HFFc6 (cell line): ENCODE measurements around the gene RNF223. TPM values are rescaled to one million over a fixed set of nuclear protein-coding genes. Genes with fewer than 3 reads are reported as not detected.
"Not testable (repeated sequence)": the region's sequence is repeated elsewhere in the genome, so short reads cannot be mapped to it uniquely, and the experiment has no call there.

Experiments
- DNase-seq: peaks from one replicate; pipeline ENCODE4 v3.0.0-alpha.2; 2018
- H3K27ac Mint-ChIP-seq: 2 replicates; pipeline ENCODE4 v1.8.0; 2020; ENCODE audit warnings: mild to moderate bottlenecking, mixed read lengths
- H3K27me3 Mint-ChIP-seq: 2 replicates; pipeline ENCODE4 v1.8.0; 2021; ENCODE audit warnings: mild to moderate bottlenecking, moderate library complexity, mixed read lengths; ENCODE audit not compliant: insufficient read depth
- H3K36me3 Mint-ChIP-seq: 2 replicates; pipeline ENCODE4 v1.8.0; 2021; ENCODE audit warnings: low read depth, mixed read lengths
- H3K4me1 Mint-ChIP-seq: 2 replicates; pipeline ENCODE4 v1.8.0; 2020; ENCODE audit warnings: low read depth, mixed read lengths
- H3K4me3 Mint-ChIP-seq: 2 replicates; pipeline ENCODE4 v1.8.0; 2020; ENCODE audit warnings: mild to moderate bottlenecking, moderate library complexity, mixed read lengths
- H3K9me3 Mint-ChIP-seq: 2 replicates; pipeline ENCODE4 v1.8.0; 2020; ENCODE audit warnings: mild to moderate bottlenecking, mixed read lengths
- total RNA-seq, 6 experiments: library from RNA; stranded (reverse); fragmentation: NEBNext Ultra II Directional; extraction: Animal tissue kit (Norgen Biotek cat#: 25700); gene quantifications; 2 replicates in 1 of 6; 3 replicates in 5 of 6; pipeline ENCODE4 v1.2.3, GENCODE V29; 2021
- TF ChIP-seq, protein P1 (sequence below): fragments of 200-600 bp; sonication (generic); IDR thresholded peaks from 2 replicates; pipeline ENCODE4 v1.5.0; 2021; ENCODE audit warnings: antibody characterized with exemption, mild to moderate bottlenecking

RNF223 gene
- total RNA-seq, 6 experiments from 2014 or later: not detected

DNA sequence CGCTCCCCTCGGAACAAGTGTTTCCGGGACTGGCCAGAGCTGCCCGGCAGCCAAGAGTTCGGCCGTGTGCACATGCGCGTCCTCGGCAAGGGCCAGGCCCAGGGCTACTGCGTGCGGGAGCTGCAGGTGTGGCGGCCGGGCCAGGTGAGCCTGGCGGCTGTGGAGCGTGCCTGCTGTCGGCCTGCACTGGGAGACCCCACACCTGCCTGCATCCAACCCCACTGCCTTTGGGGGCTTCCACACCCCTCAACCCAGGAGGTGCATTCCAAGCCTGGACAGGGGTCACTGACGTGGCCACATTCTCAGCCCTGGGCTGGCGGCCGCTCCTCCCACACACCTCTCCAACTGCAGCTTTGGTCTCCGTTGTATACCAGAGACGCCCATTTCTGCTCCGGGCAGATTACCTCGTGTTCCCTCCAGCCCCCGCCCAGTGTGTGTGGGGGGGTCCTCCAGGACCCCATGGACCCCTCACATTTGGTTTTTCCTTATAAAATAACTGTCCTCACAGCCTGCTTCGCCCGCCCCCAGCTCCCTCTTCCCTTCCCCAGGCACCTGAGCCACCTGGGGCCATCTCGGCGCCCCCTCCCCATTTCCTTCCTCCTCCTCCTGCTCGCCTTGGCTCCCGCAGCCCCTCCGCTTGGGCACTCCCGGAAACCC, 6.1 kb downstream of the RNF223 start:
- peaks cover 4% of the 10 kb centered on the region for H3K27me3 Mint-ChIP-seq
- no peak overlapping the region for H3K27ac Mint-ChIP-seq
- DNase-seq: no peak
- H3K9me3 Mint-ChIP-seq: no peaks in the 10 kb centered on the region
- H3K36me3 Mint-ChIP-seq: no peaks in the 10 kb centered on the region
- H3K4me3 Mint-ChIP-seq: peak overlapping the region; percentile 41; the same call in 1 of the 2 replicates
- TF ChIP-seq, protein P1, sequence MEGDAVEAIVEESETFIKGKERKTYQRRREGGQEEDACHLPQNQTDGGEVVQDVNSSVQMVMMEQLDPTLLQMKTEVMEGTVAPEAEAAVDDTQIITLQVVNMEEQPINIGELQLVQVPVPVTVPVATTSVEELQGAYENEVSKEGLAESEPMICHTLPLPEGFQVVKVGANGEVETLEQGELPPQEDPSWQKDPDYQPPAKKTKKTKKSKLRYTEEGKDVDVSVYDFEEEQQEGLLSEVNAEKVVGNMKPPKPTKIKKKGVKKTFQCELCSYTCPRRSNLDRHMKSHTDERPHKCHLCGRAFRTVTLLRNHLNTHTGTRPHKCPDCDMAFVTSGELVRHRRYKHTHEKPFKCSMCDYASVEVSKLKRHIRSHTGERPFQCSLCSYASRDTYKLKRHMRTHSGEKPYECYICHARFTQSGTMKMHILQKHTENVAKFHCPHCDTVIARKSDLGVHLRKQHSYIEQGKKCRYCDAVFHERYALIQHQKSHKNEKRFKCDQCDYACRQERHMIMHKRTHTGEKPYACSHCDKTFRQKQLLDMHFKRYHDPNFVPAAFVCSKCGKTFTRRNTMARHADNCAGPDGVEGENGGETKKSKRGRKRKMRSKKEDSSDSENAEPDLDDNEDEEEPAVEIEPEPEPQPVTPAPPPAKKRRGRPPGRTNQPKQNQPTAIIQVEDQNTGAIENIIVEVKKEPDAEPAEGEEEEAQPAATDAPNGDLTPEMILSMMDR: no peak
- no peaks in the 10 kb centered on the region for H3K4me1 Mint-ChIP-seq

DNA sequence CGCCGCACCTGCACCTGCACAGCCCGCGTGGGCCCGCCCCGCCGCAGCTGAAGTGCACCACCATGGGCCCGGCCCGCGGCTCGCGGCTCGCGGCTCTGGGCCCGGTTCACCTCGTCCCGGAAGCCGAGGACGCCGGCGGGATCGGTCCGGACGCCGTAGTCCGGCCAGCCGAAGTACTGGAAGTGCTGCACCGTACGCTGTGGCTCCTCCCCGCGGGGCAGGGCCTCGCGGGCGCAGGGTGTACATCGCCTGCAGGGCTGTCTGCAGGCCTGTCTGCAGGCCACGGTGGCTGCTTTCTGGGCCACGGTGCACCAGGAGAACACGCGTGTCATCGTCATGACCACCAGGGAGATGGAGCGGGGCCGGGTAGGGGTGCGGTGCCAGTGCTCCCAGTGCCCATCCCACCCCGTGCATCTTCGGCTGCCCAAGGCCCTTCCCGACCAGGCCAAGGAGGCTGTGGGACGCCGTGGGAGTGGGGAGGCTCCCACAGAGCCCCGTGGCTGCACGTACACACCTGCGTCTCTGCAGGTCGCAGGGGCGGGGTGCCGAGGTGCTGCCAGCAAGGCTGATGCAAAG, 6.7 kb downstream of the RNF223 start:
- H3K36me3 Mint-ChIP-seq: no peaks in the 10 kb centered on the region
- no peaks in the 10 kb centered on the region for H3K9me3 Mint-ChIP-seq
- TF ChIP-seq, protein P1: no peak
- peaks cover 4% of the 10 kb centered on the region for H3K27me3 Mint-ChIP-seq
- no peak overlapping the region for H3K4me3 Mint-ChIP-seq
- no peak for DNase-seq
- no peak overlapping the region for H3K27ac Mint-ChIP-seq
- no peaks in the 10 kb centered on the region for H3K4me1 Mint-ChIP-seq

DNA sequence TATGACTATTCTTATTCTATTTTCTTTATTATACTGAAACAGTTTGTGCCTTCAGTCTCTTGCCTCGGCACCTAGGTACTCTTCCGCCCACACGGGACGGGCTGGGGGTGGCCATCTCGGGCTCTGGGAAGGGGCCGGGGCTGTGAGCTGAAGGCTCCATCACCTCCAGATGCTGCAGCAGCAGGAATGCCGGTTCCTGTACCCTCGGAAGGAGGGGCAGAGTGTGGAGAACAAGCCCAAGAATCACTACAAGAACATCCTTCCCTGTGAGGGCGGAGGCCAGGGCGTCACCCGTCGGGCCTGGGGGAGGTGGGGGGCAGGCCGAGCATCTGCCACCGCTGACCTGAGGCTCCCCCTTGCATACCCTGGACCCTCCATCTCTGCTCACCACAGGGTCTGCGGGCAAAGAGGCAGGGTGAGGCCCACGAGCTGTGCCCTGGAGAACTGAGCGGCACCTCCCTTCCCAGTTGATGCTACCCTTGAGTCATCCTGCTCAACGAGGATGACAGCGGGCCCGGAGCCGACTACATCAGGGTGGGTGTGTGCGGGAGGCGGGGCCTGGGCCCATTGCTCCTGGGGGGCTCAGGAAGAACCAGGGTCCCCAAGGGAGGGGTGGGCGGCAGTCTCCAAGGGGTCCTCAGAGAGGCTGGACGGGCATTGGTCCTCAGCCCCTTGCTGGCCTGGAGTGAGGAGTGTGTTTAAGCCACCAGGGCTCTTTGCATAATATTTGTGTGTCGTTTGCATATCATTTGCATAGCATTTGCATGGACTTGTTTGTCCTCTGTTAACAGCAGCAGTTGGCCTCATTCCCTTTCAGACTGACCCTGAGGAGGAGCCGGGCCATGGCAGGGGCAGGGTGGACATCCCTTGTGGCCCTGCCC, 7.5 kb downstream of the RNF223 start:
- Mint-ChIP-seq H3K36me3 (no peaks in the 10 kb centered on the region), H3K4me1 (no peaks in the 10 kb centered on the region), H3K27me3 (peaks cover 4% of the 10 kb centered on the region), H3K4me3 (no peak overlapping the region), H3K27ac (no peak overlapping the region), H3K9me3 (no peaks in the 10 kb centered on the region)
- TF ChIP-seq, protein P1: no peak
- no peak for DNase-seq

DNA sequence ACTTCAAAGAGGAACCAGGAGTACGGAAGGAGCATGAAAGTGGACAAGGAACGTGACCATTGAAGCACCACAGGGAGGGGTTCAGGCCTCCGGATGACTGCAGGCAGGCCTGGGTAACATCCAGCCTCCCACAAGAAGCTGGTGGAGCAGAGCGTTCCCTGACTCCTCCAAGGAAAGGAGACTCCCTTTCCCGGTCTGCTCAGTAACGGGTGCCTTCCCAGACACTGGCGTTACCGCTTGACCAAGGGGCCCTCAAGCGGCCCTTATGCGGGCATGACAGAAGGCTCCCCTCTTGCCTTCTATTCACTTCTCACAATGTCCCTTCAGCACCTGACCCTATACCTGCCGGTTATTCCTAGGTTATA, 8.2 kb downstream of the RNF223 start:
- H3K4me3 Mint-ChIP-seq, H3K27ac Mint-ChIP-seq, H3K4me1 Mint-ChIP-seq, H3K27me3 Mint-ChIP-seq, DNase-seq, H3K9me3 Mint-ChIP-seq, H3K36me3 Mint-ChIP-seq: not testable (repeated sequence)

DNA sequence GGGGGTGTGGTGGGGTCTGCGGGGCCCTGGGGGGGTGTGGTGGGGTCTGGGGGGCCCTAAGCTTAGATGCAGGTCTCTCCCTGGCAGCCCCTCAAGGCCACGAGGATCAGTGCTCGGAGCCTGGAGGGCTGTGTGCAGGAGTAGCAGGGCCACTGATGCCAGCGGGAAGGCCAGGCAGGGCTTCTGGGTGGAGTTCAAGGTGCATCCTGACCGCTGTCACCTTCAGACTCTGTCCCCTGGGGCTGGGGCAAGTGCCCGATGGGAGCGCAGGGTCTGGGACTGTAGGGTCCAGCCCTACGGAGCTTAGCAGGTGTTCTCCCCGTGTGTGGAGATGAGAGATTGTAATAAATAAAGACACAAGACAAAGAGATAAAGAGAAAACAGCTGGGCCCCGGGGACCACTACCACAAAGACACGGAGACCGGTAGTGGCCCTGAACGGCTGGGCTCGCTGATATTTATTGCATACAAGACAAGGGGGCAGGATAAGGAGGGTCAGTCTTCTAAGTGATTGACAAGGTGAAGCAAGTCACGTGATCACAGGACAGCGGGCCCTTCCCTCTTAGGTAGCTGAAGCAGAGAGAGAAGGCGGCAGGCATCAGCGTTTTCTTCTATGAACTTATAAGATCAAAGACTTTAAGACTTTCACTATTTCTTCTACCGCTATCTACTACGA, 8.7 kb downstream of the RNF223 start:
- Mint-ChIP-seq H3K4me3 (no peak overlapping the region), H3K9me3 (no peaks in the 10 kb centered on the region), H3K27ac (no peak overlapping the region), H3K36me3 (no peaks in the 10 kb centered on the region), H3K4me1 (no peaks in the 10 kb centered on the region), H3K27me3 (peaks cover 4% of the 10 kb centered on the region; the same call in 1 of the 2 replicates)
- DNase-seq: no peak
- TF ChIP-seq, protein P1: no peak
